Measurements from ENCODE around the gene FOXD4L5.
"Not testable (repeated sequence)": the region's sequence is repeated elsewhere in the genome, so short reads cannot be mapped to it uniquely, and the experiment has no call there.

The FOXD4L5 gene

GRCh38 chr9:65285109-65285508 lies at the start of gene FOXD4L5:
TSS of gene FOXD4L5 (minus strand) at chr9:65285209. CDS start at chr9:65284377, 832 bp downstream.
- DNase-seq (ENCODE audit: low read depth in 3 of 3) = not testable (repeated sequence)

DNA sequence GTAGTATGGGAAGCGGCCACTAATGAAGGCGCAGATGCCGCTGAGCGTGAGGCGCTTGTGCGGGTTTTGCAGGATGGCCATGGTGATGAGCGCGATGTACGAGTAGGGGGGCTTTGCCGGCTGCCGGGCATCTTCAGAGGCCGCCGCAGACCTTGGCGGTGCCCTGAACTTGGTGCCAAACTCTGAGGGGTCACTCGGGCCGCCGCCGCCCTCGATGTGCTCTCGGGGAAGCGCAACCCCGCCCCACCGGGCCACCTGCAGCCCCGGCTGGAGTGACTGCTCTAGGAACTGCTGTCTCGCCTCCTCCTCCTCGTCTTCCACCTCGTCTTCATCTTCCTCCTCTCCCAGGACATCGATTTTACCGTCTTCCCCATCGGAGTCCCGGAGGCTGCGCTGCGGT lies 1.1 kb downstream of the FOXD4L5 start:
- DNase-seq (ENCODE audit: low read depth in 3 of 3) = not testable (repeated sequence)

DNA sequence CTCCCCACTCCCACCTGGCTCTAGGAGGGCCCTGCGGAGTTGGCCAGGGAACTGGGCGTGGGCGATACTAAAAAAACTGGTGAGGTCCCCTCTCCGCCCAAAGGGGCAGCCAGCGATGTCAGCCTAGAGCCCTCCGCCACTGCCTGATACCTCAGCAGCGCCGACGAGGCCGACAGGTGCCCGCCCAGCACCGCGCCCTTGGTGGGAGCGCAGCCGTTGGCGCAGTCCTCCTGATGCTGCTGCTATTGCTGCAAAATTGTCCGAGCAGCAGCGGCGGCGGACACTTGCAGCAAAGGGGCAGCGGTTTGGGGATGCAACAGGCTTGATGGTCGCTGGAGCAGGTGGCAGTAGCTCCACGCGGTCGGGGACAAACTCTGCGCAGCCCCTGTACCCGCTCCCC lies 2.0 kb downstream of the FOXD4L5 start:
- not testable (repeated sequence) for DNase-seq (ENCODE audit: low read depth in 3 of 3)

All from stimulated activated CD4-positive, alpha-beta T cell treated with anti-CD3 and anti-CD28 coated beads, TNF-alpha, amount 100 ng/mL, for 24 hours (primary cell).